H9 (cell line): ENCODE measurements around the gene FAM13A. TPM values are rescaled to one million over a fixed set of nuclear protein-coding genes. Genes with fewer than 3 reads are reported as not detected.

Experiments
- DNase-seq: peaks from one replicate; pipeline ENCODE4 v3.0.0-alpha.2; 2017
- H2AFZ ChIP-seq: one replicate; pipeline ENCODE4 v1.6.1; 2013; ENCODE audit warnings: mild to moderate bottlenecking, low read length, control low read depth, moderate library complexity
- H2AK5ac ChIP-seq: 2 replicates; pipeline ENCODE4 v1.6.1; 2013; ENCODE audit warnings: low read length, control low read depth, mixed read lengths; ENCODE audit not compliant: insufficient read length
- H2BK120ac ChIP-seq: one replicate; pipeline ENCODE4 v1.6.1; 2013; ENCODE audit warnings: low read depth, mild to moderate bottlenecking, low read length, control low read depth, inconsistent platforms; ENCODE audit not compliant: poor library complexity, severe bottlenecking
- H2BK12ac ChIP-seq: 2 replicates; pipeline ENCODE4 v1.6.1; 2013; ENCODE audit warnings: low read length, control low read depth, mixed read lengths, low read depth; ENCODE audit not compliant: insufficient read length
- H2BK15ac ChIP-seq: 2 replicates; pipeline ENCODE4 v1.6.1; 2013; ENCODE audit warnings: low read depth, low read length, control low read depth
- H2BK20ac ChIP-seq: one replicate; pipeline ENCODE4 v1.6.1; 2013; ENCODE audit warnings: low read depth, mild to moderate bottlenecking, low read length, control low read depth, inconsistent platforms; ENCODE audit not compliant: poor library complexity, severe bottlenecking
- H2BK5ac ChIP-seq: 2 replicates; pipeline ENCODE4 v1.6.1; 2013; ENCODE audit warnings: low read length, control low read depth, mixed read lengths; ENCODE audit not compliant: insufficient read length
- H3K14ac ChIP-seq: 2 replicates; pipeline ENCODE4 v1.6.1; 2013; ENCODE audit warnings: low read length, control low read depth; ENCODE audit not compliant: insufficient read depth
- H3K18ac ChIP-seq: 2 replicates; pipeline ENCODE4 v1.6.1; 2013; ENCODE audit warnings: low read depth, mild to moderate bottlenecking, mixed read lengths, low read length, control low read depth; ENCODE audit not compliant: insufficient read length
- H3K23ac ChIP-seq: 2 replicates; pipeline ENCODE4 v1.6.1; 2013; ENCODE audit warnings: low read length, control low read depth, mixed read lengths, low read depth; ENCODE audit not compliant: insufficient read length
- H3K23me2 ChIP-seq: 2 replicates; pipeline ENCODE4 v1.6.1; 2013; ENCODE audit warnings: low read depth, mild to moderate bottlenecking, mixed read lengths, low read length, control low read depth; ENCODE audit not compliant: insufficient read length, poor library complexity, severe bottlenecking
- H3K27ac ChIP-seq: 2 replicates; pipeline ENCODE4 v1.5.1; 2013; ENCODE audit warnings: low read length, control low read depth, mixed read lengths, low read depth; ENCODE audit not compliant: insufficient read length
- H3K27me3 ChIP-seq: 2 replicates; pipeline ENCODE4 v1.6.1; 2013; ENCODE audit warnings: low read length, control low read depth, inconsistent platforms; ENCODE audit not compliant: insufficient read depth
- H3K4ac ChIP-seq: 2 replicates; pipeline ENCODE4 v1.6.1; 2013; ENCODE audit warnings: low read depth, mild to moderate bottlenecking, control low read depth, inconsistent platforms, low read length, moderate library complexity
- H3K4me1 ChIP-seq: 2 replicates; pipeline ENCODE4 v1.6.1; 2013; ENCODE audit warnings: low read length, control low read depth, inconsistent platforms; ENCODE audit not compliant: insufficient read depth
- H3K4me2 ChIP-seq: 2 replicates; pipeline ENCODE4 v1.6.1; 2013; ENCODE audit warnings: low read length, control low read depth, mixed read lengths; ENCODE audit not compliant: insufficient read length, insufficient read depth
- H3K56ac ChIP-seq: 2 replicates; pipeline ENCODE4 v1.6.1; 2013; ENCODE audit warnings: low read depth, mild to moderate bottlenecking, mixed read lengths, low read length, control low read depth; ENCODE audit not compliant: insufficient read length
- H3K79me1 ChIP-seq: 2 replicates; pipeline ENCODE4 v1.6.1; 2013; ENCODE audit warnings: low read depth, mild to moderate bottlenecking, moderate library complexity, low read length, control low read depth, inconsistent platforms; ENCODE audit not compliant: insufficient read depth, poor library complexity, severe bottlenecking
- H3K79me2 ChIP-seq: 2 replicates; pipeline ENCODE4 v1.6.1; 2013; ENCODE audit warnings: low read length, control low read depth, inconsistent platforms; ENCODE audit not compliant: insufficient read depth
- H3K9ac ChIP-seq: 2 replicates; pipeline ENCODE4 v1.6.1; 2013; ENCODE audit warnings: low read length, control low read depth, mixed read lengths; ENCODE audit not compliant: insufficient read length; ENCODE audit errors: extremely low read depth
- H3K9me3 ChIP-seq: one replicate; pipeline ENCODE4 v1.6.1; 2013; ENCODE audit warnings: low read depth, low read length, inconsistent platforms; ENCODE audit not compliant: control insufficient read depth
- H3T11ph ChIP-seq: one replicate; pipeline ENCODE4 v1.6.1; 2013; ENCODE audit warnings: mild to moderate bottlenecking, low read length, control low read depth, inconsistent platforms
- H4K20me1 ChIP-seq: one replicate; pipeline ENCODE4 v1.6.1; 2013; ENCODE audit not compliant: control insufficient read depth, insufficient read length, insufficient read depth
- H4K5ac ChIP-seq: 2 replicates; pipeline ENCODE4 v1.6.1; 2013; ENCODE audit warnings: low read depth, mild to moderate bottlenecking, mixed read lengths, low read length, control low read depth; ENCODE audit not compliant: insufficient read length
- H4K8ac ChIP-seq: replicated peaks from 2 replicates; pipeline ENCODE4 v1.6.1; 2013; ENCODE audit warnings: low read length, control low read depth, mixed read lengths, low read depth; ENCODE audit not compliant: insufficient read length
- H4K91ac ChIP-seq: 2 replicates; pipeline ENCODE4 v1.6.1; 2013; ENCODE audit warnings: low read depth, mild to moderate bottlenecking, moderate library complexity, mixed read lengths, low read length, control low read depth; ENCODE audit not compliant: insufficient read length
- H3K27ac Mint-ChIP-seq, 3 experiments: 2 replicates in 2 of 3; 3 replicates in 1 of 3; pipeline ENCODE4 v1.8.0; 2020 to 2021; ENCODE audit warnings: mixed read lengths in 3 of 3, mild to moderate bottlenecking in 1 of 3, moderate library complexity in 1 of 3
- H3K27me3 Mint-ChIP-seq: 2 replicates; pipeline ENCODE4 v1.8.0; 2021; ENCODE audit warnings: low read depth, mild to moderate bottlenecking, moderate library complexity, mixed read lengths
- H3K36me3 Mint-ChIP-seq, 3 experiments: 2 replicates in 2 of 3; 3 replicates in 1 of 3; pipeline ENCODE4 v1.8.0; 2020 to 2021; ENCODE audit warnings: low read depth in 3 of 3, mixed read lengths in 3 of 3; ENCODE audit not compliant: insufficient read depth in 1 of 3
- H3K4me1 Mint-ChIP-seq, 2 experiments: 2 replicates each; pipeline ENCODE4 v1.8.0; 2020; ENCODE audit warnings: mixed read lengths in 2 of 2
- H3K4me3 Mint-ChIP-seq, 2 experiments: 2 replicates in 1 of 2; 3 replicates in 1 of 2; pipeline ENCODE4 v1.8.0; 2020 to 2021; ENCODE audit warnings: mild to moderate bottlenecking in 2 of 2, mixed read lengths in 2 of 2, moderate library complexity in 1 of 2
- H3K9me3 Mint-ChIP-seq, 2 experiments: 2 replicates in 1 of 2; 3 replicates in 1 of 2; pipeline ENCODE4 v1.8.0; 2020; ENCODE audit warnings: mild to moderate bottlenecking in 2 of 2, mixed read lengths in 2 of 2, moderate library complexity in 1 of 2
- CTCF ChIP-seq: fragments of 200-600 bp; sonication (generic); conservative IDR thresholded peaks from 3 replicates; pipeline ENCODE4 v1.8.0; 2021; ENCODE audit warnings: antibody characterized with exemption, mild to moderate bottlenecking
- WGBS: extraction: QIAGEN DNeasy Blood & Tissue Kit; methylation state at CpG from one replicate; pipeline ENCODE4 v1.1.7; 2013; ENCODE audit warnings: missing lambda C conversion rate, low lambda C conversion rate, mixed read lengths; ENCODE audit not compliant: insufficient read length; ENCODE audit errors: extremely low coverage; 5-methylcytosine and 5-hydroxymethylcytosine counted together
- total RNA-seq: library from RNA; stranded (reverse); gene quantifications from 2 replicates; pipeline ENCODE4 v1.2.1, GENCODE V29; 2021

FAM13A gene
- total RNA-seq, 1 experiment from 2014 or later, result 12.7 TPM

GRCh38 chr4:88718098-88718497 is 338.9 kb downstream of the FAM13A start:
- no CpG with 5 or more reads among the region's 5 CpGs for WGBS
- H4K20me1 ChIP-seq, result no peaks in the 10 kb centered on the region
- TF ChIP-seq CTCF, result no peak
- H3K9ac ChIP-seq, result no peak overlapping the region
- H3K4me1 ChIP-seq, result no peaks in the 10 kb centered on the region
- no peak overlapping the region for H3K4me2 ChIP-seq
- H3K4ac ChIP-seq, result no peak overlapping the region
- H4K91ac ChIP-seq, result no peak overlapping the region
- no peaks in the 10 kb centered on the region; the same call in 1 of the 2 replicates for H3K27me3 Mint-ChIP-seq
- no peaks in the 10 kb centered on the region for H3K9me3 ChIP-seq
- no peak overlapping the region for H2BK5ac ChIP-seq
- DNase-seq, result no peak
- no peak overlapping the region for H3K23ac ChIP-seq
- H3K9me3 Mint-ChIP-seq, result peaks cover 17 to 22% of the 10 kb centered on the region in 2 experiments
- no peaks in the 10 kb centered on the region for H3K79me1 ChIP-seq
- H3K4me1 Mint-ChIP-seq, result no peaks in the 10 kb centered on the region
- no peak overlapping the region for H3K18ac ChIP-seq
- H2AFZ ChIP-seq, result no peak overlapping the region
- H2AK5ac ChIP-seq, result no peak overlapping the region
- H2BK120ac ChIP-seq, result no peak overlapping the region
- no peak overlapping the region for H3K4me3 Mint-ChIP-seq
- no peak overlapping the region for H3K27ac ChIP-seq
- H4K8ac ChIP-seq, result no peak overlapping the region
- no peak overlapping the region for H2BK15ac ChIP-seq
- H3T11ph ChIP-seq, result no peak overlapping the region
- H3K14ac ChIP-seq, result no peak overlapping the region
- H2BK20ac ChIP-seq, result no peak overlapping the region
- no peak overlapping the region for H2BK12ac ChIP-seq
- H3K79me2 ChIP-seq, result no peaks in the 10 kb centered on the region
- H3K36me3 Mint-ChIP-seq, result peaks cover 11 to 26% (median 16%) of the 10 kb centered on the region in 3 experiments
- H3K23me2 ChIP-seq, result no peaks in the 10 kb centered on the region
- no peak overlapping the region for H4K5ac ChIP-seq
- no peak overlapping the region for H3K27ac Mint-ChIP-seq
- no peak overlapping the region for H3K56ac ChIP-seq
- H3K27me3 ChIP-seq, result no peaks in the 10 kb centered on the region
